Upper lobe of left lung (tissue), 4 donors: ENCODE measurements around the gene KIAA1614.

Experiments
- CTCF ChIP-seq, 6 experiments: fragments of 450-650 bp in 4 of 6; fragments of 200-600 bp in 2 of 6; sonication (generic) in 2 of 6; IDR thresholded peaks; one replicate each; pipeline ENCODE4 v1.5.1; 2016 to 2019; ENCODE audit warnings: antibody characterized with exemption in 6 of 6
- EP300 ChIP-seq, 4 donors: sonication (generic); formaldehyde crosslinking; IDR thresholded peaks; one replicate each; pipeline ENCODE4 v1.5.1; 2017; ENCODE audit warnings: antibody characterized with exemption in 4 of 4, control low read depth in 2 of 4
- POLR2A ChIP-seq, 4 donors: fragments of 450-650 bp; IDR thresholded peaks; one replicate each; pipeline ENCODE4 v1.5.1; 2016 to 2017; ENCODE audit warnings: antibody characterized with exemption in 4 of 4, mild to moderate bottlenecking in 2 of 4

- no peak for TF ChIP-seq EP300 (IDR thresholded peaks at IDR 0.05)
- no peak for TF ChIP-seq CTCF (IDR thresholded peaks at IDR 0.05)
- TF ChIP-seq POLR2A (IDR thresholded peaks at IDR 0.05), result no peak
Measured at GRCh38 chr1:180905927-180906326, 6.8 kb upstream of the KIAA1614 start.
